Breast epithelium (tissue), 4 donors: ENCODE results near the gene AK8. TPM values are rescaled to one million over a fixed set of nuclear protein-coding genes. Genes with fewer than 3 reads are reported as not detected.

Source experiments
- DNase-seq, 2 donors: peaks; one replicate each; pipeline ENCODE4 v3.0.0-alpha.2; 2019; ENCODE audit warnings: low spot score in 2 of 2
- H3K27ac ChIP-seq, 2 donors: fragments of 200-600 bp; sonication (generic) in 1 of 2; one replicate each; pipeline ENCODE4 v1.5.1; 2016 to 2019; ENCODE audit warnings: mild to moderate bottlenecking in 1 of 2
- H3K27me3 ChIP-seq, 2 donors: fragments of 200-600 bp; sonication (generic) in 1 of 2; one replicate each; pipeline versions ENCODE4 v1.5.1 to v1.6.0; 2017 to 2019; ENCODE audit warnings: control low read depth in 1 of 2, mild to moderate bottlenecking in 1 of 2
- H3K36me3 ChIP-seq: fragments of 200-600 bp; one replicate; pipeline ENCODE4 v1.5.1; 2019
- H3K4me1 ChIP-seq, 2 donors: fragments of 200-600 bp; sonication (generic); one replicate each; pipeline ENCODE4 v1.5.1; 2016 to 2019; ENCODE audit warnings: control low read depth in 1 of 2
- H3K4me3 ChIP-seq, 3 donors: fragments of 200-600 bp; sonication (generic); 1 replicate in 2 of 3; 2 replicates in 1 of 3; pipeline ENCODE4 v1.5.1; 2016 to 2019; ENCODE audit warnings: mild to moderate bottlenecking in 3 of 3, moderate library complexity in 2 of 3
- H3K9me3 ChIP-seq, 2 donors: fragments of 200-600 bp; sonication (generic) in 1 of 2; one replicate each; pipeline ENCODE4 v1.5.1; 2016 to 2019; ENCODE audit warnings: control low read depth in 1 of 2
- POLR2A ChIP-seq: fragments of 450-650 bp; IDR thresholded peaks from one replicate; pipeline ENCODE4 v1.6.1; 2016; ENCODE audit warnings: antibody characterized with exemption, mild to moderate bottlenecking, moderate library complexity
- POLR2AphosphoS5 ChIP-seq, 3 donors: sonication (generic); formaldehyde crosslinking; IDR thresholded peaks; one replicate each; pipeline ENCODE4 v1.6.1; 2017; ENCODE audit warnings: antibody characterized with exemption in 3 of 3
- intact Hi-C: fragments of 100-400 bp; cut with DNase I; formaldehyde crosslinking; loops from one replicate; pipeline ENCODE4 v1.15.1; 2023; ENCODE audit warnings: low total_unique reads
- total RNA-seq, 3 donors: library from RNA; depleted of rRNA; stranded (reverse); fragments of >200 nt; gene quantifications; one replicate each; pipeline ENCODE4 v1.1.0, GENCODE V29; 2016
- TF ChIP-seq, protein P1 (sequence below), 3 donors: fragments of 450-650 bp; IDR thresholded peaks; one replicate each; pipeline ENCODE4 v1.5.1; 2016 to 2017; ENCODE audit warnings: antibody characterized with exemption in 3 of 3, mild to moderate bottlenecking in 3 of 3, moderate library complexity in 3 of 3

AK8 gene
- total RNA-seq, 3 donors from 2014 or later, result 0.66 to 2.6 (median 1.0) TPM

DNA sequence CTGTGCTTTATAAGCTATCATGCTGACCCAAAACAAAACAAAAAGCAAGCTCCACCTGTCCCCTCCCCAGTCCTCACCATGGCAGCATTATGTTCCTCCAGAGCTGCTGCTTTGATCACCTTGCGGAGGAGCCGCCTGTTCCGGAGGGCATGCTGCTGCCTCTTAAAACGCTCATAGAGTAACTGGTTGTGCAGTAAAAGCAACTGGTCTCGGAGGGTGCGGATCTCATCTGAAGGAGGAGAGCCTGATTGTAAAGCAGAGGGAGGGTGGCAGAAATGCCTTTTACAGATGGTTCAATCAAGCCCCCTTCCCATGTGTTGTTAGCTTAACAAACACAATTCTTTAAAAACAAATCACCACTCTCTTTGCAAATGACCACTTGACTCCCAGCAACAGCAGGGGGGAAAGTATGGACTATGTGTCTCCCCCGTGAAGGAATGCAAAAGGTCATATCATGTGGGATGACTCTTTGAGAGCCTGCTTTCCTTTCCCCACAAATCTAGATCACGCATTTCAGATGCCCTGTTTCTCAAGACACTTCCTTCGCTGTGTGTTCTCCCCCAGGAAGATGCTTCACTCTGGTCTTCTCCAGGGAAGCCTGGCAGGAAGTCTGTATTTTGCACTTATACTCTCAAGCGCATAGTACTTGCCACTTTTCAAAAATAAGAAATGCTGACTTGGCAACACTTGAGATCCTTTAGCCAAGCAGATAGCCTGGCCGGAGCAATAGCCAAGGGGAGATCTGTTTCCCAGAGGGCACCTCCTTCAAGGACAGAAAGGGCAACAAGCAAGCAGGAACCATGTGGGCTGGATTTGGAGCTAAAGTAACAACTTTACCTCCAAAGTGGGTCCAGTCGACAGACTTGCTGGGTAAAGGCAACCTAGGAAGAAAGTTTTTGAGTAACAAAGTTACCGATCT is 25.7 kb upstream of the AK8 start:
- TF ChIP-seq POLR2AphosphoS5 (IDR thresholded peaks at IDR 0.05) (no peak), POLR2A (no peak)
- TF ChIP-seq, protein P1, sequence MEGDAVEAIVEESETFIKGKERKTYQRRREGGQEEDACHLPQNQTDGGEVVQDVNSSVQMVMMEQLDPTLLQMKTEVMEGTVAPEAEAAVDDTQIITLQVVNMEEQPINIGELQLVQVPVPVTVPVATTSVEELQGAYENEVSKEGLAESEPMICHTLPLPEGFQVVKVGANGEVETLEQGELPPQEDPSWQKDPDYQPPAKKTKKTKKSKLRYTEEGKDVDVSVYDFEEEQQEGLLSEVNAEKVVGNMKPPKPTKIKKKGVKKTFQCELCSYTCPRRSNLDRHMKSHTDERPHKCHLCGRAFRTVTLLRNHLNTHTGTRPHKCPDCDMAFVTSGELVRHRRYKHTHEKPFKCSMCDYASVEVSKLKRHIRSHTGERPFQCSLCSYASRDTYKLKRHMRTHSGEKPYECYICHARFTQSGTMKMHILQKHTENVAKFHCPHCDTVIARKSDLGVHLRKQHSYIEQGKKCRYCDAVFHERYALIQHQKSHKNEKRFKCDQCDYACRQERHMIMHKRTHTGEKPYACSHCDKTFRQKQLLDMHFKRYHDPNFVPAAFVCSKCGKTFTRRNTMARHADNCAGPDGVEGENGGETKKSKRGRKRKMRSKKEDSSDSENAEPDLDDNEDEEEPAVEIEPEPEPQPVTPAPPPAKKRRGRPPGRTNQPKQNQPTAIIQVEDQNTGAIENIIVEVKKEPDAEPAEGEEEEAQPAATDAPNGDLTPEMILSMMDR (IDR thresholded peaks at IDR 0.05), result no peak
- intact Hi-C loops, result no loop called here
- no peak overlapping the region for H3K4me3 ChIP-seq
- H3K27me3 ChIP-seq, result no peaks in the 10 kb centered on the region
- H3K4me1 ChIP-seq, result no peaks in the 10 kb centered on the region
- H3K36me3 ChIP-seq, result peaks cover 13% of the 10 kb centered on the region
- H3K9me3 ChIP-seq, result no peaks in the 10 kb centered on the region
- H3K27ac ChIP-seq, result no peak overlapping the region
- no peak for DNase-seq

DNA sequence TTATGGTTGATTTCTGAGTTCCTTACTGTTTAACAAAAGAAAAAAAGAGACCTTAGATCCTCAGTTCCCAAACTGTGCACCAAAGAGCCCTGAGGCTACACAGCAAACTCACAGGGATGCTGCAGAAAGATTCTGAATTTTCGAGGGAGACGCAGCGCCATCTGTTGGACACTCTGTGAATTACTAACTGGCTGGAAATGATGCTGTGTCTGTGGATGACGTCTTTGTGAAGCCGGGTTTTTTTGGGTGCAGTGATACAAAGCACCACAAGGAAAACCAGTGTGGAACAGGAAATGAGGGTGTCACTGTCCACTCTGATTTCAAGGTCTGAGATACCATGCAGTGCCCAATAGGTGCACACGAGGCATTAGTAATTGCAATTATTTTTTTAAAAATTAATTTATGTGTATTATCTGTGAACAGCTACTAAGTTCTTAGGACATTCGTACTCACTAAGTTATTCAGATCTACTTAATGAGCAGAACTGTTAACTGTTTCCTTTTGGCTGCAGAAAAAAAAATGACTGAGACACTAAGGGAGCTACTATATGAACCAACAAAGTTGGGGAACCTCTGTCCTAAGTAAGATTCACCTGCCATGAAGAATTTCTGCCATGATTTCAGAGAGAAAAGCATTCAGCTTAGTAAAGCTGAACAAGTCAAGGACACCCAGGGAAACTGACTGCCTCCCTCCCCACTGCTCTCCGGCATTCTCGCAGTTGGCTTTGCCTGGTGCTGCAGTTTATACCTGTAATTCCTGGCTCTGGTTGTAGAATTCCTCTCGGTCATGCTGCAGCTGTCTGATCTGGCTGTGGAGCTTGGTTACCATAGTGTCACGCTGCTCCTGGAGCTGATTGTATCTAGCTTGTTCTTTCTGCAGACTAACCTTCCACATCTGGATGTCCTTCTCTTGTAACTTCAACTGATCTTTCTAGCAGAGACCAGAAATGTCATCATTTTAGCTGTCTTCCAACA is 24.1 kb upstream of the AK8 start:
- H3K27me3 ChIP-seq, result no peaks in the 10 kb centered on the region
- DNase-seq, result peak; percentile 50 to 63
- TF ChIP-seq, protein P1 (IDR thresholded peaks at IDR 0.05), result peak; percentile 78 to 85 (median 84)
- TF ChIP-seq POLR2A (no peak), POLR2AphosphoS5 (IDR thresholded peaks at IDR 0.05) (peak in 1 of 3 donors; percentile 30)
- peaks cover 0 to 1% of the 10 kb centered on the region in 2 donors for H3K4me1 ChIP-seq
- intact Hi-C loops, result no loop called here
- no peak overlapping the region for H3K4me3 ChIP-seq
- no peak overlapping the region for H3K27ac ChIP-seq
- peaks cover 13% of the 10 kb centered on the region for H3K36me3 ChIP-seq
- no peaks in the 10 kb centered on the region for H3K9me3 ChIP-seq

DNA sequence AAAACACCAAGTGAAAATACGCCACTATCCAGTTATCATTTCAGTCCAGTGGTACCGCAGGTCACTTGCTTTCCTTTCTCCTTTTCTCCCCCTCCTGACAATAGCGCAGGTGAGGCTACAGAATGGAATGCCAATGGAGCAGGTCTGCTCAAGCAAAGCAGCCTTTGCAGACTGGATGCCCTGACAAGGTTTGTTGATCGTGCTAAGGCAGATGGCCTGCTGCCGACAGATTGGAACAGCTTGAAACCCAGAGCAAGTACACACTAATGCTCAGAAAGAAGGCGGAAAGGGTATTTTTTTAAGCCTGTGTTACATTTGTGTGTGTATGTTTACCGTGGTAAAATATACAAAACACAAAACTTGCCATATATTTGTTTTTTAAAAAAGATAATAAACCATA is 20.0 kb upstream of the AK8 start:
- Histone ChIP-seq H3K36me3 (peaks cover 13% of the 10 kb centered on the region), H3K27ac (no peak overlapping the region), H3K27me3 (no peaks in the 10 kb centered on the region), H3K4me1 (peaks cover 0 to 7% of the 10 kb centered on the region in 2 donors), H3K4me3 (no peak overlapping the region), H3K9me3 (no peaks in the 10 kb centered on the region)
- DNase-seq, result no peak
- TF ChIP-seq, protein P1 (IDR thresholded peaks at IDR 0.05), result no peak
- TF ChIP-seq POLR2A (no peak), POLR2AphosphoS5 (IDR thresholded peaks at IDR 0.05) (no peak)
- intact Hi-C loops, result no loop called here

DNA sequence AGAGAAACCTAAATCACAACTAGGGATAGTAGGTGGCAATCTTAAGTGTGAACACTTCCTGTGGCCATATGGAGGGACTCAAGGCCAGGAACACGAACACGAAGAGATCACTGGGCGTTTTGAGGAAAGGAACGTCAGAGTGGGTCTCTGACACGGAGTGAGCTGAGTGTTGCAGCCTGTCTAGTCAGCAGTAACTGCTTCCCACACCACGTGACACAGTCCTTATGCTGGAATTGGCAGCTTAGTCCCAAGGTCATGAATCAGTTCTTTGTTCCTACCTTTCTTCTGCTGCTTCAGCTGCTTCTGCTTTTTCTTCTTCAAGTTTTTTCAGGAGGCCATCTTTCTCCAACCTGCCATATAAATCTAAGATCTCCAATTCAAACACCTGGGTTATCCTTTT is 18.8 kb upstream of the AK8 start:
- no peak overlapping the region for H3K4me3 ChIP-seq
- TF ChIP-seq, protein P1 (IDR thresholded peaks at IDR 0.05), result no peak
- no peak for TF ChIP-seq POLR2A
- no peak for TF ChIP-seq POLR2AphosphoS5 (IDR thresholded peaks at IDR 0.05)
- DNase-seq, result peak in 1 of 2 donors; percentile 45
- no peaks in the 10 kb centered on the region for H3K9me3 ChIP-seq
- intact Hi-C loops, result no loop called here
- no peaks in the 10 kb centered on the region for H3K27me3 ChIP-seq
- H3K36me3 ChIP-seq, result peaks cover 13% of the 10 kb centered on the region
- peak overlapping the region; percentile 30 to 55 for H3K27ac ChIP-seq
- H3K4me1 ChIP-seq, result peaks cover 0 to 7% of the 10 kb centered on the region in 2 donors
